ENCODE data around the gene RPF1.
"Not testable (repeated sequence)": the region's sequence is repeated elsewhere in the genome, so short reads cannot be mapped to it uniquely, and the experiment has no call there.

Gene RPF1, protein sequence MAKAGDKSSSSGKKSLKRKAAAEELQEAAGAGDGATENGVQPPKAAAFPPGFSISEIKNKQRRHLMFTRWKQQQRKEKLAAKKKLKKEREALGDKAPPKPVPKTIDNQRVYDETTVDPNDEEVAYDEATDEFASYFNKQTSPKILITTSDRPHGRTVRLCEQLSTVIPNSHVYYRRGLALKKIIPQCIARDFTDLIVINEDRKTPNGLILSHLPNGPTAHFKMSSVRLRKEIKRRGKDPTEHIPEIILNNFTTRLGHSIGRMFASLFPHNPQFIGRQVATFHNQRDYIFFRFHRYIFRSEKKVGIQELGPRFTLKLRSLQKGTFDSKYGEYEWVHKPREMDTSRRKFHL

DNA sequence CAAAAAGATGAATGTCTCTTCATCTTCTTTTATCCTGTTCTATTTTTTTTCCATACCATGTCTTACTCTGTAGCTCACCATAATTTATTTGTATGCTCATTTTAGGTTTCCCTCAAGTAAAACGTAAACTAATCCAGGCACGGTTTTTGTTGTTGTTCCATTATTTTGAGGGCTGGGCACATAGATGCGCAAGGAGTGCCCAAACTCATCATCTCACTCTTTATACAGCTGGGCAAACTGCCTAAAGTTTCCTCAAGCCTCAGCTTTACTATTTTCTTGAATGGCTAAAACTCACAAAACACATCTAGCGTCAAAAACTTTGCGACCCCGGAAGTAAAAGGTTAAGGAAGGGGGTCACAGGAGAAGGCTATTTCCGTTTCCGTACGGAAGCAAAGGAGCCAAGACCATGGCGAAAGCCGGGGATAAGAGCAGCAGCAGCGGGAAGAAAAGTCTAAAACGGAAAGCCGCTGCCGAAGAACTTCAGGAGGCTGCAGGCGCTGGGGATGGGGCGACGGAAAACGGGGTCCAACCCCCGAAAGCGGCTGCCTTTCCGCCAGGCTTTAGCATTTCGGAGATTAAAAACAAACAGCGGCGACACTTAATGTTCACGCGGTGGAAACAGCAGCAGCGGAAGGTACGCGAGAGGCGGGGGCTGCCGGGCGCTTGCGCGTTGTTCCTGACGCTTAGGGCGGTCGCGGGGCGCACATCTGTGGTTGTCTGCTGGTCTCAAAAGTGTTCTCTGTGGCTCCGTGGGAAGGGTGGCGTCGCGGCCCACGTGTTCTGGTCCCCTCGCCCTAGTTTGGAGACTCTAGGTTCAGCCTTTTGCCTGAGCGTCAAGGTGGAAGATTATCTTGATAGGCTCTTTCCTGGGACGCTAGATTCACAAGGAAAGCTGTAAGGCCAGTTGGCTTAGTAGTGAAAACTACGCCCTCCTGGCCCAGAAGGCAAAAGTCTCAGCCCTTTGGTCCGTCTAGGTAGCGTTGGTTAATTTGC, at the start of gene RPF1:
Gene RPF1, plus strand, starts transcription at position 391 of the 993 bp plus-strand sequence. Its CDS starts 16 bp downstream, at position 407.
- DNase-seq (ENCODE audit: low spot score): peak; percentile 86

DNA sequence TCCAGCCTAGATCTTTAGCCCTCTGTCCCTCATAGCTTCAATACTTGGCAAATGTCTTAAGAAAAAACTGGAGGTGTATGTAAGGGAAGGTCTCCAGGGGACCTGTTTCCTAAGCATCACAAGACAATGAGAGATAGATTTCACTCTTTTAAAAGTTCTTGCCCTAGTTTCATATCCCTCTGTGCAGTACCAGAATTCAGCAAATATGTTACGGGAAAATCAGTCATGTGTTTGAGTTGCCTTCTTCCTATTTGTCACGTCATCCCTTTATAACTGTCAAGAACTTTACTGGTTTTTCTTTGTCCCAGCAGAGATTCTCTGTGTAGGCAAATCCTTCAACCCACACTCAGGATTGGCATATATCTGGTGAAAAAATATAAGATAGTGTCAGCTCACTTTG, 48.5 kb upstream of the RPF1 start:
- no peak for DNase-seq (ENCODE audit: low spot score)

- peak; percentile 84 for DNase-seq (ENCODE audit: low spot score)
Measured at GRCh38 chr1:84433258-84434080, 45.6 kb upstream of the RPF1 start.

- DNase-seq (ENCODE audit: low spot score): peak; percentile 71
Measured at GRCh38 chr1:84434081-84434769, 44.8 kb upstream of the RPF1 start.

DNA sequence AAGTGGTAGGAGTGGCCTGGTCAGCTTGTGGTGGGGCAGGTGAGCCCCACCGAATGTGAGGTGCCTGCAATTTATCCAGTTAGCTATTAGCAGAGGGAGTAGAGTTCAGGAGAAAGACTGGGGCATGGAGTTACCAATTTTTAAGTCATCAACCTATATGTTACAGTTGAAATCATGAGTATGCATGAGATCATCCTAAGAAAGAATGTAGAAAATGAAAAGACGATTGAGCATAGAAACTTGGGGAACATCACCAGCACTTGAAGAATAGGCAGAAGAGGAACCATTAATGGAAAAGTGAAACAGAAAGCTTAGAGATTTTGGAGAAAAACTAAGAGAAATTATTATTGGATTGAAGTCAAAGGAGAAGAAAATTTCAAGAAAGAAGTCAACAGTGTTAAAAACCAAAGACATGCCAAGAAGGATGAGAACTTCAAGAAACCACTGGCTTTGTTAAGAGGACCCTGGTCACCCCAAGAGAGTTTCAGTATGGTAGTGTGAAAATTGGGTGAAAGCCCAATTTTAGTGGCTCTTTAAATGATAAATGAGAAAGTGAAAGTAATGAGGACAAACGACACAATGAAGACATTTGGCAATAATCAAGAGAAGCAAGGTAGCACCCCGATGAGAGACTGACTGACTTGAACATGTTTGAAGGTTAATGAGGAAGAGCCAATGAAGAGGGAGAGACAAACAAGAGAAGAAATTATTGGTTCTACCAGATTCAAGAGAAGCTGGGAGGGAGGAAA, 44.1 kb upstream of the RPF1 start:
- peak; percentile 66 for DNase-seq (ENCODE audit: low spot score)

GRCh38 chr1:84436876-84437655, 42.0 kb upstream of the RPF1 start:
- no peak for DNase-seq (ENCODE audit: low spot score)

DNA sequence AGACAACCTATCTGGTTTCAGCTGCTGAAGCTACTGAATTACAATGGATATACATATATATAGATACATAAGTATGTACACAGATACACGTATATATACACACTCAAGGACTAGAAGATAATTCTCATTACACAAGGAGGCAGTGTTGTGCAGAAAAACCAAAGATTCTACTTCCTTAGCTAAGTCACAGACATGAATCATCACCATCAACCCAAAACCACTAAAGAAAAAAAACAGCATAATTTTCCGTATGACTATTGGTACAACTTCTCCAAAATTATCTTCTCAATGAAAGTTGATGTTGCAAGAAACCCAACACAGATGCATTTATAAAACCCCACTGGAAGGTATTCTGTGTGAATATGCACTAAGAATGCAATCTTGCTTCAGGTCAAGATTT, 36.8 kb upstream of the RPF1 start:
- DNase-seq (ENCODE audit: low spot score): peak; percentile 82

- DNase-seq (ENCODE audit: low spot score): not testable (repeated sequence)
Measured at GRCh38 chr1:84442747-84443646, 36.1 kb upstream of the RPF1 start.

DNA sequence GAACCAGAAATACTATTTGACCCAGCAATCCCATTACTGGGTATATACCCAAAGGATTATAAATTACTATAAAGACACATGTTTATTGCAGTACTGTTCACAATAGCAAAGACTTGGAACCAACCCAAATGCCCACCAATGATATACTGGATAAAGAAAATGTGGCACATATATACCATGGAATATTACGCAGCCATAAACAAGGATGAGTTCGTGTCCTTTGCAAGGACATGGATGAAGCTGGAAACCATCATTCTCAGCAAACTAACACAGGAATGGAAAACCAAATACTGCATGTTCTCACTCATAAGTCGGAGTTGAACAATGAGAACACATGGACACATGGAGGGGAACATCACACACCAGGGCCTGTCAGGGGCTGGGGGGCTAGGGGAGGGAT, 30.4 kb upstream of the RPF1 start:
- DNase-seq (ENCODE audit: low spot score): not testable (repeated sequence)

DNA sequence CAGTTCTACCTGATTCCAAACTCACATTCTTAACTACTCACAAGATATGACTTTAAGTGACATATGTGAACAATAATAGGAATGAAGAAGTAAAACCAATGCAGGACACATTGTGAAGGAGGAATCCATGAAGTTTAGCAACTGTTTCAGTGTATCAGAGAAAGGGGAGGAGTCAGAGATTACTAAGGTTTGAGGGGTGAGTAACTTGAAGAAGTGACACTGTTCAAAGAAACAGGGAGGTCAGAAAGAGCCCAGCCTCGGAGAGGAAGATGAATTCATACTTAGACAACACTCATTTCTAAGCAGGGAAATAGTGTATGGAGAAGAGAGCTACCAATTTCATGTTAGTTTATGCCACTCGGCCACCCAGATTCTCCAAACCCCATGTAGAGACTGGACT, 28.2 kb upstream of the RPF1 start:
- no peak for DNase-seq (ENCODE audit: low spot score)

- DNase-seq (ENCODE audit: low spot score): no peak
Measured at GRCh38 chr1:84452436-84452835, 26.6 kb upstream of the RPF1 start.

GRCh38 chr1:84462118-84462517, 16.9 kb upstream of the RPF1 start:
- no peak for DNase-seq (ENCODE audit: low spot score)

- peak; percentile 33 for DNase-seq (ENCODE audit: low spot score)
Measured at GRCh38 chr1:84467298-84467697, 11.8 kb upstream of the RPF1 start.

GRCh38 chr1:84476225-84476624, 2.8 kb upstream of the RPF1 start:
- DNase-seq (ENCODE audit: low spot score): no peak

DNA sequence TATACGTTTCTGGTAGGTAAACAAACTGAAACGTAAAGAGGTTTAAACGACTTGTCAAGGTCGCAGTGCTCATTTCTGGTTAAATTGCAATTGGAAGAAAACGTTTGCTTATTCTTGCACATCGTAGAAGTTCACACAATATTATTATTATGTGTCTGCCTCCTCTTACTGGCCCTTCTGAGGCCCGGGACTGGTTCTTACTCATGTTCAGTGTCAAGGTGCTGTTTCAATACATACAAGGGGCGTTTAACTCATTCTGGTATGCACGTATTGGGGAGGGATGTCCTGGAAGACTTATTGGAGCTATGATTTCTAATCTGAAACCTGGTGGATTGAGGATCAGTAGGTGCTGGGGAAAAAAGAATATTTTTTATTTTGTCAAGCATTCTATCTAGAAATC, 932 bp downstream of the RPF1 start:
- DNase-seq (ENCODE audit: low spot score): peak; percentile 11

DNA sequence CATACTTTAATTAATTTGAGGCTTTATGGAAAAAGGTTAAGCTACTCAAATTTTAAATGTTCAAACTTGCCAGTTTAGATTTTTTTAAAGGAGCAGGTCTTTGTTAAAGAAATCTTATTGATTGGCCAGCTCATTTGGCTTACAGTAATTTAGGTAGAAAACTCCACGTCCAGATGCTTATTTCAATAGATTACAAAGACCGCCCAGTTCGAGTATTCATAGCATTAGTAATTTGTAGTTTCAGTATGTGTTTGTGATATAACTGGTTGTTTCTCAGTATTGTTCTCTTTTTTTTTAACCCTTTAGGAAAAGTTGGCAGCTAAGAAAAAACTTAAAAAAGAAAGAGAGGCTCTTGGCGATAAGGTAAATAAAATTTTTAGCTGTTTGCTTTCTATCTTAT, 1.6 kb downstream of the RPF1 start:
- no peak for DNase-seq (ENCODE audit: low spot score)

GRCh38 chr1:84481317-84481716, 2.3 kb downstream of the RPF1 start:
- no peak for DNase-seq (ENCODE audit: low spot score)

GRCh38 chr1:84488107-84488506, 9.0 kb downstream of the RPF1 start:
- no peak for DNase-seq (ENCODE audit: low spot score)

DNA sequence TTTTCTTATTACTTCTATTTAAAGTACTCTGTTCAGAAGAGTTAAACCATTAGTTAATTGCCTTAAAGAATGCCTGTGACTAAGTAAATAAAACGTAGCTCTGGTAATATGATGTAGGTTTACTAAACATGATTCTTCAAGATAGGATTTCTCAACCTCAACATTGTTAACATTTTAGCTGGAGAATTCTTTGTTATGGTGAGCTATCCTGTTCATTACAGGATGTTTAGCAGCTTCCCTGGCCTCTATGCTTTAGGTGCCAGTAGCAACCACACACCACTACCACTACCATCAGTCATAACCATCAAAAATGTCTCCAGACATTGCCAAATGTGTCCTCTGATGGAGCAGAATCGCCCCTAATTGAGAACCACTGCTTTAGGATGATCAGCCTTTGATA, 10.7 kb downstream of the RPF1 start:
- no peak for DNase-seq (ENCODE audit: low spot score)

Measured in kidney tubule cell (primary cell).